ENCODE data around the gene STING1. TPM values are rescaled to one million over a fixed set of nuclear protein-coding genes. Genes with fewer than 3 reads are reported as not detected.

The STING1 gene
- total and polyA plus RNA-seq, 10 of the 15 experiments (the other 5 are each of a cell fraction or from before 2014, with no cell fraction given) = 10.1 to 56.1 (median 41.0) TPM

- TF ChIP-seq ZNF274 (IDR thresholded peaks at IDR 0.05; ENCODE audit: insufficient read depth, insufficient read length) = no peak
- no peak for TF ChIP-seq ELK1 (IDR thresholded peaks at IDR 0.05; ENCODE audit: low read depth, low read length)
- no peak for TF ChIP-seq SP1 (IDR thresholded peaks at IDR 0.05; ENCODE audit: low read depth, low read length)
- TF ChIP-seq ETV6 (conservative IDR thresholded peaks at IDR 0.05 in 1 of 2, IDR thresholded peaks at IDR 0.05 in 1 of 2; ENCODE audit: borderline replicate concordance in 1 of 2, low read depth in 1 of 2) = no peak
- TF ChIP-seq, protein P1, sequence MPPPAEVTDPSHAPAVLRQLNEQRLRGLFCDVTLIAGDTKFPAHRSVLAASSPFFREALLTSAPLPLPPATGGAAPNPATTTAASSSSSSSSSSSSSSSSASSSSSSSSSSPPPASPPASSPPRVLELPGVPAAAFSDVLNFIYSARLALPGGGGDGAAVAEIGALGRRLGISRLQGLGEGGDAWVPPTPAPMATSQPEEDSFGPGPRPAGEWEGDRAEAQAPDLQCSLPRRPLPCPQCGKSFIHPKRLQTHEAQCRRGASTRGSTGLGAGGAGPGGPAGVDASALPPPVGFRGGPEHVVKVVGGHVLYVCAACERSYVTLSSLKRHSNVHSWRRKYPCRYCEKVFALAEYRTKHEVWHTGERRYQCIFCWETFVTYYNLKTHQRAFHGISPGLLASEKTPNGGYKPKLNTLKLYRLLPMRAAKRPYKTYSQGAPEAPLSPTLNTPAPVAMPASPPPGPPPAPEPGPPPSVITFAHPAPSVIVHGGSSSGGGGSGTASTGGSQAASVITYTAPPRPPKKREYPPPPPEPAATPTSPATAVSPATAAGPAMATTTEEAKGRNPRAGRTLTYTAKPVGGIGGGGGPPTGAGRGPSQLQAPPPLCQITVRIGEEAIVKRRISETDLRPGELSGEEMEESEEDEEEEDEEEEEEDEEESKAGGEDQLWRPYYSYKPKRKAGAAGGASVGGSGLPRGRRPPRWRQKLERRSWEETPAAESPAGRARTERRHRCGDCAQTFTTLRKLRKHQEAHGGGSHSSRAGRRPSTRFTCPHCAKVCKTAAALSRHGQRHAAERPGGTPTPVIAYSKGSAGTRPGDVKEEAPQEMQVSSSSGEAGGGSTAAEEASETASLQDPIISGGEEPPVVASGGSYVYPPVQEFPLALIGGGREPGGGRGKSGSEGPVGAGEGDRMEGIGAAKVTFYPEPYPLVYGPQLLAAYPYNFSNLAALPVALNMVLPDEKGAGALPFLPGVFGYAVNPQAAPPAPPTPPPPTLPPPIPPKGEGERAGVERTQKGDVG (CRISPR knock-in tag; IDR thresholded peaks at IDR 0.05) = no peak
- TF ChIP-seq CHD4 (IDR thresholded peaks at IDR 0.05) = no peak
- no peak for TF ChIP-seq KAT2A (conservative IDR thresholded peaks at IDR 0.05; ENCODE audit: control insufficient read depth, low read depth, low read length)
- TF ChIP-seq CBX3 (IDR thresholded peaks at IDR 0.05; ENCODE audit: borderline replicate concordance, low read depth) = no peak
- TF ChIP-seq E4F1 (IDR thresholded peaks at IDR 0.05; ENCODE audit: borderline replicate concordance, partially characterized antibody) = no peak
- TF ChIP-seq DPF2 (IDR thresholded peaks at IDR 0.05) = peak; percentile 49; the same call in 1 of the 2 replicates
- TF ChIP-seq PML (IDR thresholded peaks at IDR 0.05; ENCODE audit: low read length) = no peak
- no peak for TF ChIP-seq MYB (IDR thresholded peaks at IDR 0.05; ENCODE audit: borderline replicate concordance, low read depth, low read length)
- TF ChIP-seq ZBTB40 (IDR thresholded peaks at IDR 0.05; ENCODE audit: borderline replicate concordance) = no peak
- peak; percentile 78 for TF ChIP-seq IKZF1 (conservative IDR thresholded peaks at IDR 0.05)
- no peak for TF ChIP-seq CHD2 (IDR thresholded peaks at IDR 0.05; ENCODE audit: borderline replicate concordance, low read depth, low read length)
- peak; percentile 16 for TF ChIP-seq RELA (IDR thresholded peaks at IDR 0.05; ENCODE audit: borderline replicate concordance, partially characterized antibody)
- TF ChIP-seq RAD51 (IDR thresholded peaks at IDR 0.05) = no peak
- no peak for TF ChIP-seq MTA3 (IDR thresholded peaks at IDR 0.05; ENCODE audit: borderline replicate concordance, low read length)
- TF ChIP-seq BCL11A (IDR thresholded peaks at IDR 0.05; ENCODE audit: low read depth, low read length) = no peak
These were observed at the start of gene STING1 (continued) for GRCh38 chr5:139482050-139482889.

All from GM12878 (cell line).